HG02610 (cell line): ENCODE data around the gene NDUFA3.
A peak's percentile ranks its signal among the peaks of the same experiment; 100 is the strongest.
"Not testable (repeated sequence)": the region's sequence is repeated elsewhere in the genome, so short reads cannot be mapped to it uniquely, and the experiment has no call there.

ENCODE experiments used
- ATAC-seq: cut with Tn5 transposase; IDR thresholded peaks from one replicate; pipeline ENCODE4 v1.9.1; 2021; ENCODE audit warnings: mild to moderate bottlenecking, moderate library complexity; ENCODE audit not compliant: unreplicated experiment

The NDUFA3 gene

DNA sequence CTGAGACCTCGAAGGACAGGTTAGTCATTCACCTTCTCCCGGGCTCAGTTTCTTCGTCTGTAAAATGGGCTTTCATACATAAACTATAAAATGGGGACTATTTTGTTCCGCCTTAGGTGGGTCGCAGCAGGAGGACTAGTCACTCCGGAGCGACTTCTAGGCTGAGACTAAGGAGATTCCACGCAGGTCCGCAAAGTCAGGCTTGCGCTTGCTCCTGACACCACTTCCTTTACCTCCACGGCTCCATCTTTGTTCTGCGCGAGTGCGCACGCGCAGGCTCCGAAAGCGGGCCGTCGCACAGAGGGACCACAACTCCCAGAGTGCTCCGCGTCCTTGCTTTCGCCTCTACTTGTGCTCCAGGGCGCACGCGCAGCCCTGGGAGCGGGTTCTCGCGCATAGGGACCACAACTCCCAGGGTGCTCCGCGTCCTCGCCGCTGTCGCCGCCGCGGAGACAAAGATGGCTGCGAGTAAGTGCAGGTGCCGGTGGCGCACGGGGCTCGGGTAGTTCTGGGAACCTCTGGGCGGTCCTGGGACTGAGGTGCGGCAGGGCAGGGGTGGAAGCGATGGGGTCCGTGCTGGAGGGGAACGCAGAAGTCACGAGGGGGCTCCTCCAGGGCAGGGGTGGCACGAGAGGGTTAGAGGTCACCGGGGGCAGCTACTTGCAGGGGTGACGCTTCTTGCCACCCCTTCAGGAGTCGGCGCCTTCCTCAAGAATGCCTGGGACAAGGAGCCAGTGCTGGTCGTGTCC, at the start of gene NDUFA3:
Gene NDUFA3, plus strand, starts transcription at position 435 of the 749 bp plus-strand sequence. Its CDS starts 24 bp downstream, at position 459.
- peak; percentile 91 for ATAC-seq

DNA sequence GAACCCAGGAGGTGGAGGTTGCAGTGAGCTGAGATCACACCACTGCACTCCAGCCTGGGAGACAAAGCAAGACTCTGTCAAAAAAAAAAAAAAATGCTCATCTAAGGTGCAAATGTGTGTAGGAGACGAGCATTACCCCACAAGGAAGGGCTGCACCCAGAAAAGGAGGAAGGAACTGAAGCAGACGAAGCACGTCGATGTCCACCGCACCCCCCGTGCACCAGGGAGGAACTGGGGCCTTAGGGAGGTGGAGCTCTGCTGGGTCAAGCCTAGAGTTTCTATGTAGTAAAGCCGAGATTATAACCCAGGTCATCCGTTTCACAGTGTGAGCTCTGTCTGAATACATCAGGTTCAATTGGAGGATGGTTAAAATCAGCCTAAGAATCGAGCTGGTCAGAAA, 40.0 kb upstream of the NDUFA3 start:
- ATAC-seq = no peak

GRCh38 chr19:54063350-54064116, 39.1 kb upstream of the NDUFA3 start, which contains the start of gene VSTM1:
Gene VSTM1, minus strand, starts transcription at chr19:54063897. Its CDS starts 120 bp downstream, at chr19:54063777.
- ATAC-seq = no peak

GRCh38 chr19:54069470-54069869, 33.2 kb upstream of the NDUFA3 start:
- no peak for ATAC-seq

GRCh38 chr19:54073829-54074228, 28.8 kb upstream of the NDUFA3 start:
- ATAC-seq = no peak

DNA sequence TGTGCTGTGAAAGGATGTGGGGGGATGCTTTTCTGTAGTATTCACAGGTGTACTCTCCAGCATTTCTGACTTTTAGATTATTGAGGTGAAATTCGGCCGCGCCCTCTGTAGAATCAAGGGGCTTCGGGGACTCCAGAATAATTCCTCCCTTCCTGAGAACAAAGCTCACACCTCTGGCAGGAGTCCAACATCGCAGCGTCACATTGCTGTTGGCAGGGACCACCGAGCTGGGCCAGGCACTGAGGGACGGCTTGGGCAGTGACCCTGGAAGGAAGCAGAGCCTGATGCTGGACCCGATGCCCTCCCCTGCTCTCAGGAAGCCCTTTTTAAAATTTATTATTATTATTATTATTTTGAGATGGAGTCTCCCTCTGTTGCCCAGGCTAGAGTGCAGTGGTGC, 27.8 kb upstream of the NDUFA3 start:
- ATAC-seq = no peak

DNA sequence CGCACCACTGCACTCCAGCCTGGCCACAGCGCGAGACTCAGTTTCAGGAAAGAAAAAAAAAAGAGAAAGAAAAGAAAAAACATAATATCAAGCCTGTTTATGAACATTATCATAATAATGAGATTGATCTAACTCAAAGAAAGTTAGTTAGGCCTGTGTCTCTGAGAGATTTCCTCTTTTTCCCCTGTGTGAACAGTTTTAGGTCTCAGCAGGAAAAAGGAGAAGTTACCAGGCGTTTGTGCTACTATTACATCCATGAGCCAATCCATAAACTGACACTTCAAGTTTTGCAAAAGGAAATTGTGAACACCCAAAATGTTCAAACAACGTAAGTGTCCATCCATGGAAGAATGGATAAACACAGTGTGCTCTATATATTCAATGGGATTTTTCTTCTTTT, 25.3 kb upstream of the NDUFA3 start:
- no peak for ATAC-seq

DNA sequence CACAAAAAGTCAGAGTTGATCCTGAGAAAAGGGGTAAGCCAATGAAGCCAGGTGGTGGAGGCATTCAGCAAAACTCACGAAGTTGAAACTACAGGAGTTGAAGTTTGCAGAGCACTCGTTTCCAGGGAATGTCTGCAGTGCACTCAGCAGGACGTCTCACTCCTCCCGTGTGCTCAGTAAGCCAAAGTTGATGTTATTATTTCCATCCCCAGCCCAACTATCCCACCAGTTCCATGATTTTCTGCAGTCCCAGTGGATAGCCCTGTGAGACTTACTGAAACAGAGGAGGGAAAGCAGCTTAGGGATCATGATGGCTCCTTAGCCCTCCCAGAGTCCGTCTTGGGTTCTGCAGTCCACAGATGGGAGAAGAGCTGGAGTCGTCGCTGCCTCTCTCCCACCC, 21.6 kb upstream of the NDUFA3 start, which contains the start of gene TARM1:
Gene TARM1, minus strand, starts transcription at position 334 of the 400 bp plus-strand sequence. Its CDS starts 25 bp downstream, at position 309.
- ATAC-seq = no peak

GRCh38 chr19:54084410-54084809, 18.2 kb upstream of the NDUFA3 start:
- no peak for ATAC-seq

DNA sequence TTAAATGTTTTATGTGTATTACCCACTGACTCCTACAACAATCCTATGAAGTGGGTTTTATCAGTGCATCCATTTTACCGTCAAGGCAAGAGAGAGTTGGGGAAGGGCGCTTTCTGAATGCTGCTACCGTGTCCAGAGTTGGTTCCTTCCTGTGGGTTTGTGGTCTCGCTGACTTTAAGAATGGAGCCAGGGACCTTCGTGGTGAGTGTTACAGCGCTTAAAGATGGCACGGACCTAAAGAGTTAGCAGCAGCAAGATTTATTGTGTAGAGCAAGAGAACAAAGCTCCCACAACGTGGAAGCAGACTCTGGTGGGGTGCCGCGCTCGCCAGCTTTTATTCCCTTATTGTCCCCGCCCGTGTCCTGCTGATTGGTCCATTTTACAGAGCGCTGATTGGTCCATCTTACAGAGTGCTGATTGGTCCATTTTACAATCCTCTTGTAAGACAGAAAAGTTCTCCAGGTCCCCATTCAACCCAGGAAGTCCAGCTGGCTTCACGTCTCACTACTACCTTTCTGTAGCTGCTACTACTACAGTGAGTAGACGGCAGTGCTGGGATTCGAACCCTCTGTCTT, 8.1 kb upstream of the NDUFA3 start:
- no peak for ATAC-seq

DNA sequence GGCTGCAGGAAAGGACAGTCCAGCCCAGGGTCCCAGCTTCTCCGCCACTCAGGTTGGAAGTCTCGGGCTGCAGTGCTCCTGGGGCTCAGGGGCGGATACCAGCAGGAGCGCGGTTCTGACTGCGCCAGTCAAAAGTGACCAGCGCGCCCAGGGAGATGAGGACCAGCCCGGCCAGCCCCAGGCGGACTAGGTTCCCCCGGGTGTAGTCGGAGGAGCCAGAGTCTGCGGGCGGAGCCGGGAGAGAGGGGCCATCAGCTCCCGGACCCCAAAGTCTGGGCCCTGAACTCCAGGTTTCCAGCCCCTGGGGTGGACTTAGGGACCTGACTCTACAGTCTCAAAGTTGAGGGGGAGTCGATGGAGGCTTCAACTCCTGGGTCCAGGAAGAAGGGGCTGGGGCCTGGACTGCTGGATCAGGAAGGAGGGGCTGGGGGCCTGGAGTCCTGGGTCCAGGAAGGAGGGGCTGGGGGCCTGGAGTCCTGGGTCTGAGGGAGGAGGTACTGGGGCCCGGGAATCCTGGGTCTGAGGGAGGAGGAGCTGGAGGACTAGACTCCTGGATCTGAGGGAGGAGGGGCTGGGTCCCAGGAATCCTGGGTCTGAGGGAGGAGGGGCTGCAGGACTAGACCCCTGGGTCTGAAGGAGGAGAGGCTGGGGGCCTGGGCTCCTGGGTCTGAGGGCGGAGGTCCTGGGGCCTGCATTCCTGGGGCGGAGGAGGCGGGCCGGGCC, 7.4 kb upstream of the NDUFA3 start:
- ATAC-seq = no peak

DNA sequence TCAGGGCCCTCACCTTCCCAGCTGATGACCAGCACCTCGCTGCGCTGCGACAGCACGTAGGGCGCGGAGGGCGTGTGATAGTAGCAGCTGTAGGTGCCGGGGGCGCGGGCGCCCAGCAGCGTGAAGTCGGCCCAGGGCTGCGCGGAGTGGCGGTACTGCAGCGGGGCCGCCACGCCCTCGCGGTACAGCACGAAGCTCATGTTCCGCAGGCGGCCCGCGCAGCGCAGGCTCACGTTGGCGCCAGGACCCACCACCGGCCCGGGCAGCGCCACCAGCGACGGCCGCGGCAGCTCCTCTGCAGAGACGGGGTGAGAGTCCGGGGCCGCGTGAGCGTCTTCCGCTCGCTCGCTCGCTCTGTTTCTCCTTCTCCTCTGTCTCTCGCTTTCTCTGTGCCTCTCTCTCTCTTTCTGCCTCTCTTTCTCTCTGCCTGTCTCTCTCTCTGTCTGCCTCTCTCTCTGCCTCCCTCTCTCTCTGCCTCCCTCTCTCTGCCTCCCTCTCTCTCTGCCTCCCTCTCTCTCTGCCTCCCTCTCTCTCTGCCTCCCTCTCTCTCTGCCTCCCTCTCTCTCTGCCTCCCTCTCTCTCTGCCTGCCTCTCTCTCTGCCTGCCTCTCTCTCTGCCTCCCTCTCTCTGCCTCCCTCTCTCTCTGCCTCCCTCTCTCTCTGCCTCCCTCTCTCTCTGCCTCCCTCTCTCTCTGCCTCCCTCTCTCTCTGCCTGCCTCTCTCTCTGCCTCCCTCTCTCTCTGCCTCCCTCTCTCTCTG, 6.6 kb upstream of the NDUFA3 start:
- ATAC-seq = not testable (repeated sequence)

- ATAC-seq = no peak
These were observed 6.0 kb upstream of the NDUFA3 start for GRCh38 chr19:54096617-54097106.

GRCh38 chr19:54099190-54099902, 3.3 kb upstream of the NDUFA3 start:
- ATAC-seq = no peak

- not testable (repeated sequence) for ATAC-seq
These were observed 2.8 kb upstream of the NDUFA3 start for GRCh38 chr19:54099903-54100255.

DNA sequence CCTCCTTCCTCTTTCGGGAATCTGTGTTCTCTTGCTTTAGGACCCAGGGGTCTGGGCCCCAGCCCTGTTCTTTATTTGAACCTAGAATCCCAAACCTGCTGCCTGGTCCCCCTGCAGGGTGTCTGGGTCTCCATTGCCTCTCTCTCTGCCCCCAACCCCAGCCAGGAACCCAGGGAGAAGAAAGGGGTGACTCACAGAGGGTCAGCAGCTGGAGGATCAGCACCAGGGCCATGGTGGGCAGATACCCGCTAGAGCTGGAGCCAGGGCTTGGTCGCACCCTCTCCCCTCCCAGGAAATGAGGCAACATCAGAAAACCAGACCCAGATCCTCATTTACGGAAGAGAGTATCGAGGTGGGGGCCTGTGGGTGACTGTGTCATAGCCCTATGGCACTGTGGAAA, 2.1 kb upstream of the NDUFA3 start, which contains the start of gene OSCAR:
Gene OSCAR, minus strand, starts transcription at position 243 of the 400 bp plus-strand sequence. Its CDS starts 11 bp downstream, at position 232.
- no peak for ATAC-seq

DNA sequence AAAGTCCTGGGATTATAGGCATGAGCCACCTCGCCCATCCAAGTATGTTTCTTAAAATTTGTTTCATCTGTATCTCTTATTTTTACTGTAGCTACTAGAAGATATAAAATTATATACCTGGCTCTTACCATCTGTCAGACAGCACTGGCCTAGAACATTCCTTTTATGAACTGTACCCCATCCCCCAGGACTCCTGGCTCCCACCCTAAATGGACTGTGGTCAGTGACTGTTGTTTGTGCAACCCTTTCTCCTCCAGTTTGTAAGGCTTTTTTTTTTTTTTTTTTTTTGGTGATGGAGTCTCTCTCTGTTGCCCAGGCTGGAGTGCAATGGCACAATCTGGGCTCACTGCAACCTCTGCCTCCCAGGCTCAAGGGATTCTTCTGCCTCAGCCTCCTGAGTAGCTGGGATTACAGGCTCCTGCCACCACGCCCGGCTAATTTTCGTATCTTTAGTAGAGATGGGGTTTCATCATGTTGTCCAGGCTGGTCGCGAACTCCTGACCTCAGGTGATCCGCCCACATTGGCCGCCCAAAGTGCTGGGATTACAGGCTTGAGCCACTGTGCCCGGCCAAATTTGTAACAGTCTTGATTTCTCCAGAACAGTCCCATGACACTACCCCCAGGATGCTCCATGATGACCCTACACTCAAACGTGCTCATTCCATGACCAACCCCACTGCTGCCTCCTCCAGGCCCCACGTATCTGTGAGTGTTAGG, 2.5 kb downstream of the NDUFA3 start:
- no peak for ATAC-seq

GRCh38 chr19:54105796-54106195, 3.1 kb downstream of the NDUFA3 start:
- ATAC-seq = no peak

- ATAC-seq = no peak
These were observed 4.1 kb downstream of the NDUFA3 start for GRCh38 chr19:54106716-54107115.
